ENCODE data around the gene TEX47.

TEX47 gene

DNA sequence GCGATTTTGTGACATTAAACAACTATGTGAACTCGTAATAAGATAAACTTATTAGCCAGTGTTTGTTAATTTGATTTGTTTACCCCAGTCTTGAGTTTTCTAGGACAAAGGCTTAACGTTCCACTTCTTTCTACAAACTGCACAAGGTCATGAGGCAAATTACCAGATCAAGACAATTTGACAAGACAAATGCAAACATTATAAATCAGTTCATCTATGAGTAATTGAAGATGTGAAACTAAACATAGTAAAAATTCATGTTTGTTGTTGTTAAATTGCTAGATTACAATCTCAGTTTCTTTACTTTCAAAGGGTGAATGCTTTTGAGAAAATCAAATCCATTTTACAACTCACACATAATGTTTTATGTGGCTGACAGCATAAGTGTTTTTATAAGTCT is 49.4 kb downstream of the TEX47 start:
- no peak for DNase-seq (ENCODE audit: low read depth in 1 of 2, low spot score in 1 of 2)
